PC-3 (cell line): ENCODE data around the gene TRAPPC11.

Experiments used
- CTCF ChIP-seq: fragments of 300-600 bp; sonication (generic); conservative IDR thresholded peaks from 2 replicates; pipeline ENCODE4 v1.5.1; 2017; ENCODE audit warnings: antibody characterized with exemption, low read depth, mild to moderate bottlenecking, low read length
- EZH2 ChIP-seq: fragments of 300-600 bp; sonication (generic); IDR thresholded peaks from one replicate; pipeline ENCODE4 v1.6.1; 2017; ENCODE audit warnings: antibody characterized with exemption, mild to moderate bottlenecking, low read length; ENCODE audit not compliant: unreplicated experiment

- no peak for TF ChIP-seq CTCF
- TF ChIP-seq EZH2 = no peak
These were observed 21.6 kb upstream of the TRAPPC11 start for GRCh38 chr4:183637461-183637860.
